ENCODE results near the gene APOA5.

DNA sequence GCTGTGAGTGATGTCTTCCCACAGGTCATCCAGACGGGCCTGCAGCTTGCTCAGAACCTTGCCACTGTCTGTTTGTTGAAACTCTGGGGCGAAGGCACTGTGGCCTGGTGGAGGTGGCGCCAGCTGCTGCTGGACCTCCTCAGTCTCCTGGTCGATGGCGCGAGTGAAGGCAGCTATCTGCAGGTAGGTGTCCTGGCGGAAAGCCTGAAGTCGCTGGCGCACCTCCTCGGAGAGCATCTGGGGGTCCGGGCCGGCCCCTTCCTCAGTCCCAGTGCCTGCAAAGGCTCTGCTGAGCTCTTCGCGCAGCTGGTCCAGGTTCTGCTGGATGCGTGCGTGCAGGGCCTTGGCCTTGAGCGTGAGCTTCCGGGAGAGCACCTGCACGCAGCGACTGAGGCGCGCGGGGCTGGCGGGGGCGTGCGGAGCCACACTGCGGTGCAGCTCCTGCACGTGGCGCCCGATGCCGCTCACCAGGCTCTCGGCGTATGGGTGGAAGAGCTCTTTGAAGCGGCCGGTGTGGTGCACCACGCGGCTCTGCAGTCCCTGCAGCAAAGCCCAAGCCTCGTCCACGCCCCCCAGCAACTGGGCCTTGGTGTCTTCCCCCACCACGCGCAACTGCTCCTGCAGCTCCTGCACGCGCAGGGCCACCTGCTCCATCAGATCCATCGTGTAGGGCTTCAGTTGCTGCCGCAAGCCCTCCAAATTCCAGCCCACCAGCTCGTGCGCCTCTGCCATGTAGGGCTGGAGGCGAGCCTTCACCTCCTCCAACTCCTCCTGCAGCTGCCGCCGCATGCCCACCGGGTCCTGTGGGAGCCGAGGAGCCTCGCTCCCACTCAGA, 1.3 kb downstream of the APOA5 start:
- TF ChIP-seq, protein P1, sequence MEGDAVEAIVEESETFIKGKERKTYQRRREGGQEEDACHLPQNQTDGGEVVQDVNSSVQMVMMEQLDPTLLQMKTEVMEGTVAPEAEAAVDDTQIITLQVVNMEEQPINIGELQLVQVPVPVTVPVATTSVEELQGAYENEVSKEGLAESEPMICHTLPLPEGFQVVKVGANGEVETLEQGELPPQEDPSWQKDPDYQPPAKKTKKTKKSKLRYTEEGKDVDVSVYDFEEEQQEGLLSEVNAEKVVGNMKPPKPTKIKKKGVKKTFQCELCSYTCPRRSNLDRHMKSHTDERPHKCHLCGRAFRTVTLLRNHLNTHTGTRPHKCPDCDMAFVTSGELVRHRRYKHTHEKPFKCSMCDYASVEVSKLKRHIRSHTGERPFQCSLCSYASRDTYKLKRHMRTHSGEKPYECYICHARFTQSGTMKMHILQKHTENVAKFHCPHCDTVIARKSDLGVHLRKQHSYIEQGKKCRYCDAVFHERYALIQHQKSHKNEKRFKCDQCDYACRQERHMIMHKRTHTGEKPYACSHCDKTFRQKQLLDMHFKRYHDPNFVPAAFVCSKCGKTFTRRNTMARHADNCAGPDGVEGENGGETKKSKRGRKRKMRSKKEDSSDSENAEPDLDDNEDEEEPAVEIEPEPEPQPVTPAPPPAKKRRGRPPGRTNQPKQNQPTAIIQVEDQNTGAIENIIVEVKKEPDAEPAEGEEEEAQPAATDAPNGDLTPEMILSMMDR (IDR thresholded peaks at IDR 0.05), result no peak
- TF ChIP-seq POLR2A (IDR thresholded peaks at IDR 0.05) (no peak), EP300 (IDR thresholded peaks at IDR 0.05) (no peak)
